Fibroblast of gingiva (primary cell): Measurements from ENCODE around the gene GCA.

Experiments
- DNase-seq: peaks from one replicate; pipeline ENCODE4 v3.0.0-alpha.2; 2011; ENCODE audit warnings: low read depth

GCA gene

GRCh38 chr2:162328424-162329157 lies 15.3 kb upstream of the GCA start:
- no peak for DNase-seq

- DNase-seq = no peak
Measured at GRCh38 chr2:162330881-162331280, 13.1 kb upstream of the GCA start.

DNA sequence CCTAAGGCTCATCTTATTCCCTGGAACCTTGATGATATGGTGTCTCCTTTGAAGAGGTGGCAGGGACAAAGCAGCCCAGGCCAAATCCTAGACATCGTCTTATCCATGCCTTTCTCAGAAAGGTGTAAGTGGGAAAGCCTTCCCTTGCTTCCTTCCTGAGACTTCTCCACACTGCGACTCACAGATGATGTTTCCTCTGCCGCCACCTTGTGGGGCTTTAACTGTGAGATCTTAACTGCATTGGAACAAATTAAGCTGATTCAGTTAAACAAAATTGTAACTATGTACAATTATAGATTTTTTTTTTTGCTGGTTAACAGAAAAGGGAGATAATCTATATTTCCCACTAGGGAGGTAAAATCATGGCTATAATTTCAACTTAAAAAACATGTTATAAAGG lies 10.0 kb upstream of the GCA start:
- DNase-seq = no peak

- no peak for DNase-seq
Measured at GRCh38 chr2:162337868-162338267, 6.1 kb upstream of the GCA start.

- DNase-seq = no peak
Measured at GRCh38 chr2:162340822-162341221, 3.1 kb upstream of the GCA start.

- DNase-seq = peak; percentile 61
Measured at GRCh38 chr2:162342321-162342720, 1.6 kb upstream of the GCA start.

- no peak for DNase-seq
Measured at GRCh38 chr2:162342841-162343240, 1.1 kb upstream of the GCA start.

- no peak for DNase-seq
Measured at GRCh38 chr2:162343492-162343823, 474 bp upstream of the GCA start.

DNA sequence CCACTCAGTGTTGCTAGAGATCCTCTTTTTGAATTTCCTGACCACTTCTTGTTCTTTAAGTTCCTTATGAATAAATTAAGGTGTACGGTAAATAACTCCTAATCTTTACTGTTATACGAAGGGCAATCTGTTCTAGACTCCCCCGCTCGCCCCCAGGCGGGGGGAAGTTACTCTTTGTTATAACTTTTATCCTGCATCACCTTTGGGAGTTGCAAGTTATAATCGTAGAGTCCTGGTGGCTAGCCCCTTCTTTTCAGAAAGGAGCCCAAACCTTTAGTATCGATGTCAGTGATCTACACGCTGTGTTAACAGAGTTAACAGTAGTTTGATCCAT lies 652 bp downstream of the GCA start:
- DNase-seq = no peak

GRCh38 chr2:162365392-162365791 lies 21.5 kb downstream of the GCA start:
- no peak for DNase-seq

DNA sequence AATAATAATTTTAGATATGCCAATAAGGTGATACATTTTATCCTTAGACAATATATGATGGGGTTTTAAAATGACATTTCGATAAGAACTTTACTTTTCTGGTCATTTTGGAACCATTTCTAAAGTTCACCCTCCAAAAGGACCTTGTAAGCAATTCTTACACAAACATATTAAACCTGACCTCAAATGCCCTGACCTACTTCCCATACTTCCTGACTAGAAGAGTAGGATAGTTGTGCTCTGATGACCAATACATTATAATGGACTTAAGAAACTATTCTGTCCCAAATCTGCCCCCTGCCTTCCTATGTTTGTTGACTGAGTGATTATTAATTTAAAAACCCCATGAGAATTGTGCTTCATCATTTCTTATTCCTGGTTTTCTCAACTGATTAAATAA lies 24.6 kb downstream of the GCA start:
- no peak for DNase-seq

DNA sequence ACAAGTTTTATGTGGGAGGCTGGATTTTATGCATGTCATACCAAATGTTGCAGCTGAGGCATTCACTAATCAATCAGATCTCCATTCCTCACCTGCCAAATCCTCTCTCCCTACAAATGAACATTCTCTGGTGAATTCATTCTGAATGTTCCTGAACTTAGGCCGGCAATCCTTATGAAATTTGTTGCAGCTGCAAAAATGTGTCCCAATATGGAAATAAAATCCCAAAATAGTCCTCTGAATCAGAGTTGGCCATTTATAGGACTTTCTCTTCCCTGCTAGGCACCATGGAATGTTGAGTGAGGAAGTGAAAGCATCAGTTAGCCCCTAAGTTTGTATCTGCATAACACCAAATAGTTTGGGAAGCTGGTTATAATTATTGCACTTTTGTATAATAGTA lies 25.6 kb downstream of the GCA start:
- DNase-seq = no peak

- no peak for DNase-seq
Measured at GRCh38 chr2:162370931-162371330, 27.0 kb downstream of the GCA start.

DNA sequence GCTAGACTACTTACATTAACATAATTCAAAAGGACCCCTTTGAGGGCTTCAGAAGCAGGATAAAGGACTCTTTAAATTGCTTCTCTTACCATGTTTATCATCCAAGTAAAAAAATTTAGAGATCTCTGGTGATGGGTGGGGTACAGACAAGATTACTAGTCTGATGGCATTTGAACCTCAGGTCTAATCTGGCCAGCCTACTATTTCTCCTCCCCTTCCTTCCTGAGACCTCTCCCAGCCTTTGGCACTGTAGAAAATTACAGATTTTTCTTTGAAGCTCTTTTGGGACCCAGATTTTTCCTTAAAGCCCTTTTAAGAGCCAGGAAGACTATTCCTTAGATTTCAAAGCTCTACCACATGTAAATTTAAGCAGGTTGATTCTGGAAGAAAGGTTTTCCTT lies 28.9 kb downstream of the GCA start:
- no peak for DNase-seq

- no peak for DNase-seq
Measured at GRCh38 chr2:162379719-162380580, 36.0 kb downstream of the GCA start.

DNA sequence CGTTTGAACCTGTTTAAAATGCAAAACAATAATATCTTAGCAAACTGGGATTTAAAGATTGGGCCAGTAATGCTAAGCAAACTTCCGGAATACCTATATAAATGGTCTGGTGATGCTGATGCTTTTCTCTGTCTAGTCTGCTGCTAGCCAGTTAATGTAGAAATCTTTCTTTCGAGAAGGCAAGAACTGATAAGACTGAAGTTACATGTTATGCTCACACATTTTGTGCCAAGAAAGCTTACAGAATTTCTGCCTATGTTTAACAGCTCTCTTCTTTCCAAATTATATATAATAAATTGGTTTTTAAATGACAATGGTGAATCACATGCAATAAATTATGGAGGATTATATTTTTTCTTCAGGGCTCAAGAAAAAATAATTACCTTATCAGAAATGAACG lies 37.9 kb downstream of the GCA start:
- no peak for DNase-seq

- no peak for DNase-seq
Measured at GRCh38 chr2:162382278-162382677, 38.3 kb downstream of the GCA start.

GRCh38 chr2:162385536-162385935 lies 41.6 kb downstream of the GCA start:
- no peak for DNase-seq

GRCh38 chr2:162390801-162391200 lies 46.9 kb downstream of the GCA start:
- no peak for DNase-seq

- no peak for DNase-seq
Measured at GRCh38 chr2:162400336-162400735, 56.4 kb downstream of the GCA start.

- DNase-seq = no peak
Measured at GRCh38 chr2:162401871-162402270, 57.9 kb downstream of the GCA start.

DNA sequence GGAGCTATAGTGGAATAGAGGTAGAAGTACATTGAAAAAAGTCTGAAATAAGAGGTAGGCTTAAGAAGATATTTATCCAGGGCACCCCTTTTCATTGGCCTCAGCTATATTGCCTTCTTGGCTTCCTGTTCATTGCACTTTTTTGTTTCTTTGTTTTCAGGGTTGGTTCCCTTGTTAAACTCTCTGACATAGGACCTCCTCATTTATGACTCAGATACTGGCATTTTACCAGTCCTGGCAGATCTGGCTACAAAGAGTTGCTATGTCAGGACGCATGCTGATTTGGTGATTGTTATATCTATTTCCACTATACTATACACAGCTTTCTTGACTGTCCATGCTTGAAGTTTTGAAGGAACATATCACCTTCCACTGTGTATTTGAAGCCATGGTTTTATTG lies 60.0 kb downstream of the GCA start:
- DNase-seq = peak; percentile 40
